Neural cell (in vitro differentiated cells): ENCODE data around the gene BAHD1.

Experiments used
- EZH2 ChIP-seq: fragments of 200-600, 300-800 bp; shearing (Covaris generic), sonication (generic); IDR thresholded peaks from 2 replicates; pipeline ENCODE4 v1.6.1; 2014; ENCODE audit warnings: antibody characterized with exemption, low read length, borderline replicate concordance, mild to moderate bottlenecking; ENCODE audit not compliant: insufficient read depth, poor library complexity, severe bottlenecking
- TF ChIP-seq, protein P1 (sequence below): fragments of 450-650 bp; IDR thresholded peaks from 2 replicates; pipeline ENCODE4 v1.5.1; 2014; ENCODE audit warnings: antibody characterized with exemption, mild to moderate bottlenecking, moderate library complexity; ENCODE audit not compliant: poor library complexity, severe bottlenecking
- TF ChIP-seq, protein P2 (sequence below): IDR thresholded peaks from 2 replicates; pipeline ENCODE4 v1.6.1; 2012; ENCODE audit warnings: borderline replicate concordance

DNA sequence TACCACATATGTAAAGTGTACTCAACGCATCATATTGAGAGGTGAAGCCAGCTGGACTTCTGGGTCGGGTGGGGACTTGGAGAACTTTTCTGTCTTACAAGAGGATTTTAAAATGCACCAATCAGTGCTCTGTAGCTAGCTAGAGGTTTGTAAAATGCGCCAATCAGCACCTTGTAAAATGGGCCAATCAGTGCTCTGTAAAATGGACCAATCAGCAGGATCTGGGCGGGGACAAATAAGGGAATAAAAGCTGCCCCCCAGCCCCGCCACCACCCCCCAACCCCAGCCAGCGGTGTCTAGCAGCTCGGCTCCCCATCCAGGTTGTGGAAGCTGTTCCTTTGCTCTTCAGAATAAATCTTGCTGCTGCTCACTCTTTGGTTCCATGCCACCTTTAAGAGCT, 41.4 kb upstream of the BAHD1 start:
- no peak for TF ChIP-seq EZH2
- TF ChIP-seq, protein P1, sequence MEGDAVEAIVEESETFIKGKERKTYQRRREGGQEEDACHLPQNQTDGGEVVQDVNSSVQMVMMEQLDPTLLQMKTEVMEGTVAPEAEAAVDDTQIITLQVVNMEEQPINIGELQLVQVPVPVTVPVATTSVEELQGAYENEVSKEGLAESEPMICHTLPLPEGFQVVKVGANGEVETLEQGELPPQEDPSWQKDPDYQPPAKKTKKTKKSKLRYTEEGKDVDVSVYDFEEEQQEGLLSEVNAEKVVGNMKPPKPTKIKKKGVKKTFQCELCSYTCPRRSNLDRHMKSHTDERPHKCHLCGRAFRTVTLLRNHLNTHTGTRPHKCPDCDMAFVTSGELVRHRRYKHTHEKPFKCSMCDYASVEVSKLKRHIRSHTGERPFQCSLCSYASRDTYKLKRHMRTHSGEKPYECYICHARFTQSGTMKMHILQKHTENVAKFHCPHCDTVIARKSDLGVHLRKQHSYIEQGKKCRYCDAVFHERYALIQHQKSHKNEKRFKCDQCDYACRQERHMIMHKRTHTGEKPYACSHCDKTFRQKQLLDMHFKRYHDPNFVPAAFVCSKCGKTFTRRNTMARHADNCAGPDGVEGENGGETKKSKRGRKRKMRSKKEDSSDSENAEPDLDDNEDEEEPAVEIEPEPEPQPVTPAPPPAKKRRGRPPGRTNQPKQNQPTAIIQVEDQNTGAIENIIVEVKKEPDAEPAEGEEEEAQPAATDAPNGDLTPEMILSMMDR: no peak
- TF ChIP-seq, protein P2, sequence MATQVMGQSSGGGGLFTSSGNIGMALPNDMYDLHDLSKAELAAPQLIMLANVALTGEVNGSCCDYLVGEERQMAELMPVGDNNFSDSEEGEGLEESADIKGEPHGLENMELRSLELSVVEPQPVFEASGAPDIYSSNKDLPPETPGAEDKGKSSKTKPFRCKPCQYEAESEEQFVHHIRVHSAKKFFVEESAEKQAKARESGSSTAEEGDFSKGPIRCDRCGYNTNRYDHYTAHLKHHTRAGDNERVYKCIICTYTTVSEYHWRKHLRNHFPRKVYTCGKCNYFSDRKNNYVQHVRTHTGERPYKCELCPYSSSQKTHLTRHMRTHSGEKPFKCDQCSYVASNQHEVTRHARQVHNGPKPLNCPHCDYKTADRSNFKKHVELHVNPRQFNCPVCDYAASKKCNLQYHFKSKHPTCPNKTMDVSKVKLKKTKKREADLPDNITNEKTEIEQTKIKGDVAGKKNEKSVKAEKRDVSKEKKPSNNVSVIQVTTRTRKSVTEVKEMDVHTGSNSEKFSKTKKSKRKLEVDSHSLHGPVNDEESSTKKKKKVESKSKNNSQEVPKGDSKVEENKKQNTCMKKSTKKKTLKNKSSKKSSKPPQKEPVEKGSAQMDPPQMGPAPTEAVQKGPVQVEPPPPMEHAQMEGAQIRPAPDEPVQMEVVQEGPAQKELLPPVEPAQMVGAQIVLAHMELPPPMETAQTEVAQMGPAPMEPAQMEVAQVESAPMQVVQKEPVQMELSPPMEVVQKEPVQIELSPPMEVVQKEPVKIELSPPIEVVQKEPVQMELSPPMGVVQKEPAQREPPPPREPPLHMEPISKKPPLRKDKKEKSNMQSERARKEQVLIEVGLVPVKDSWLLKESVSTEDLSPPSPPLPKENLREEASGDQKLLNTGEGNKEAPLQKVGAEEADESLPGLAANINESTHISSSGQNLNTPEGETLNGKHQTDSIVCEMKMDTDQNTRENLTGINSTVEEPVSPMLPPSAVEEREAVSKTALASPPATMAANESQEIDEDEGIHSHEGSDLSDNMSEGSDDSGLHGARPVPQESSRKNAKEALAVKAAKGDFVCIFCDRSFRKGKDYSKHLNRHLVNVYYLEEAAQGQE: no peak
